IgD-negative memory B cell (primary cell): ENCODE data around the gene GLOD5. TPM values are rescaled to one million over a fixed set of nuclear protein-coding genes. Genes with fewer than 3 reads are reported as not detected.

Source experiments
- H3K27ac Mint-ChIP-seq, 3 donors: one replicate each; pipeline ENCODE4 v1.8.0; 2020 to 2022; ENCODE audit warnings: mild to moderate bottlenecking in 3 of 3, mixed read lengths in 3 of 3, moderate library complexity in 1 of 3
- H3K27me3 Mint-ChIP-seq: one replicate; pipeline ENCODE4 v1.8.0; 2021; ENCODE audit warnings: mixed read lengths
- H3K36me3 Mint-ChIP-seq: one replicate; pipeline ENCODE4 v1.8.0; 2020; ENCODE audit warnings: mild to moderate bottlenecking, mixed read lengths
- H3K4me1 Mint-ChIP-seq, 3 donors: one replicate each; pipeline ENCODE4 v1.8.0; 2020 to 2022; ENCODE audit warnings: mixed read lengths in 3 of 3, mild to moderate bottlenecking in 1 of 3
- H3K4me3 Mint-ChIP-seq, 4 donors: one replicate each; pipeline ENCODE4 v1.8.0; 2020 to 2022; ENCODE audit warnings: mild to moderate bottlenecking in 4 of 4, mixed read lengths in 4 of 4, moderate library complexity in 3 of 4
- H3K9me3 Mint-ChIP-seq, 3 donors: one replicate each; pipeline ENCODE4 v1.8.0; 2020 to 2021; ENCODE audit warnings: mixed read lengths in 3 of 3, mild to moderate bottlenecking in 1 of 3
- polyA plus RNA-seq: library from polyadenylated mRNA; unstranded; fragments of 300-500 nt; fragmentation: Illumina TruSeq; gene quantifications from one replicate; pipeline ENCODE4 v1.2.3, GENCODE V29; 2021

GLOD5 gene
- polyA plus RNA-seq, 1 donor from 2014 or later = not detected

DNA sequence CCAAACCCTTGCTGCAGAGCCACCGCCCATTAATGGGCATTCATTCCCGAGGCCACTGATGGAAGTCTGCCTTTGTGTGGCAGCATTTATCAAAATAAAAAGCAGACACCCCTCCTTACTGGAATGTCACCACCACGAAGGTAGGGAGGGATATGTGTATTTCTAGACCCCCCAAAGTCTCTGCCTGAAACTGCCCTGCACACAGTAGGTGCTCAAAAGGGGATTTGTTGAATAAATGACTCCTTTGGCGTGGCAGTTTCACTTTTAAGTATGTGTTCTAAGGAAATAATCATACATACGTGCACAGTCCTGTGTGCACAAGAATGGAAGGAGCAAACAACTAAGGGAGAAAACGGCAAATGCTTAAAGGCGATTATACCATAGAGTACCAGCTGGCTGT is 23.6 kb upstream of the GLOD5 start:
- Mint-ChIP-seq H3K9me3 (peaks cover 0 to 2% (median 0%) of the 10 kb centered on the region in 3 donors), H3K27me3 (no peaks in the 10 kb centered on the region), H3K36me3 (no peaks in the 10 kb centered on the region), H3K4me1 (peaks cover 9 to 12% (median 10%) of the 10 kb centered on the region in 3 donors), H3K27ac (peak overlapping the region in 2 of 3 donors; percentile 89 to 96), H3K4me3 (peak overlapping the region; percentile 69 to 95 (median 92))

GRCh38 chrX:48741834-48742233 is 19.7 kb upstream of the GLOD5 start:
- H3K27ac Mint-ChIP-seq = no peak overlapping the region
- no peaks in the 10 kb centered on the region for H3K36me3 Mint-ChIP-seq
- H3K27me3 Mint-ChIP-seq = peaks cover 2% of the 10 kb centered on the region
- peaks cover 4 to 5% (median 4%) of the 10 kb centered on the region in 3 donors for H3K4me1 Mint-ChIP-seq
- H3K9me3 Mint-ChIP-seq = peaks cover 0 to 2% (median 0%) of the 10 kb centered on the region in 3 donors
- H3K4me3 Mint-ChIP-seq = no peak overlapping the region

GRCh38 chrX:48745222-48745621 is 16.3 kb upstream of the GLOD5 start:
- Mint-ChIP-seq H3K4me3 (no peak overlapping the region), H3K36me3 (no peaks in the 10 kb centered on the region), H3K9me3 (peaks cover 0 to 2% (median 0%) of the 10 kb centered on the region in 3 donors), H3K27me3 (peaks cover 5% of the 10 kb centered on the region), H3K4me1 (no peaks in the 10 kb centered on the region), H3K27ac (no peak overlapping the region)

- H3K9me3 Mint-ChIP-seq = no peaks in the 10 kb centered on the region
- no peak overlapping the region for H3K4me3 Mint-ChIP-seq
- no peak overlapping the region for H3K27ac Mint-ChIP-seq
These were observed 14.0 kb upstream of the GLOD5 start for GRCh38 chrX:48747415-48748016.

GRCh38 chrX:48749182-48749581 is 12.4 kb upstream of the GLOD5 start:
- Mint-ChIP-seq H3K4me1 (no peaks in the 10 kb centered on the region), H3K27ac (no peak overlapping the region), H3K4me3 (no peak overlapping the region), H3K36me3 (no peaks in the 10 kb centered on the region), H3K27me3 (peaks cover 5% of the 10 kb centered on the region), H3K9me3 (no peaks in the 10 kb centered on the region)

More at GRCh38 chrX:48747415-48748016, 14.0 kb upstream of the GLOD5 start:
- Mint-ChIP-seq H3K27me3 (peaks cover 5% of the 10 kb centered on the region), H3K4me1 (no peaks in the 10 kb centered on the region), H3K36me3 (no peaks in the 10 kb centered on the region)

DNA sequence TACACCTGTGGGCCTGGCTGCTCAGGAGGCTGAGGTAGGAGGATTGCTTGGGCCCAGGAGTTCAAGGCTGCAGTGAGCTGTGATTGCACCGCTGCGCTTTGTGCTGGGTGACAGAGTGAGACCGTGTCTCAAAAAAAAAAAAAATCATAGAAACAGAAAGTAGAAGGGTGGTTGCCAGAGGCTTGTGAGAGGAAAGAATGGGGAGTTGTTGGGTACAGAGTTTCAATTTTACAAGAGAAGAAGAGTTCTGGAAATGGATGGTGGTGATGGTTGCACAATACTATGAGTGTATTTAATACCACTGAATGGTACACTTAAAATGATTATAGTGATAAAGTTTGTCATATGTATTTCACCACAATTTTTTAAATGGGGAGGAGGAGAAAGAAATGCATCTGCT is 10.2 kb upstream of the GLOD5 start:
- Mint-ChIP-seq H3K27me3 (peaks cover 3% of the 10 kb centered on the region), H3K9me3 (no peaks in the 10 kb centered on the region), H3K4me3 (peak overlapping the region in 1 of 4 donors; percentile 21), H3K36me3 (peaks cover 2% of the 10 kb centered on the region), H3K27ac (no peak overlapping the region), H3K4me1 (no peaks in the 10 kb centered on the region)

DNA sequence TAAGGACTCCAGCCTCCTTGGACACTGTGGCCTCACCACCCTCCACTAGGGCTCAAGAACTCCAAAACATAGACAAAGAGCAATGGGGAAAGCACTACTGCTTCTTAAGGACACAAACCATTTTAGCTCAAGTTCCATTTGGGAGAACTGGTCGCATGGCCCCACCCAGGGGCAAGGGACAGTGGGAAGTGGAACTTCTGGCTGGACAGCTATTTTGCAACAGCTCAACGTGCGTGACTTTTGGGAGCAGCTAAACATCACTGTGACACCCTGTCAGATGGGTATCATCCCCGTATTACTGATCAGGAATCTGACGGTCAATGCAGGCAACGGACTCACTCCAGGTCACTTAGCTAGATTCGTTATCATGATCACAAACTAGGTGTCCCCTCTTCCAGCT is 9.0 kb upstream of the GLOD5 start:
- no peak overlapping the region for H3K4me3 Mint-ChIP-seq
- peaks cover 2% of the 10 kb centered on the region for H3K36me3 Mint-ChIP-seq
- peak overlapping the region in 1 of 3 donors; percentile 28 for H3K27ac Mint-ChIP-seq
- H3K27me3 Mint-ChIP-seq = peaks cover 3% of the 10 kb centered on the region
- no peaks in the 10 kb centered on the region for H3K4me1 Mint-ChIP-seq
- H3K9me3 Mint-ChIP-seq = no peaks in the 10 kb centered on the region

DNA sequence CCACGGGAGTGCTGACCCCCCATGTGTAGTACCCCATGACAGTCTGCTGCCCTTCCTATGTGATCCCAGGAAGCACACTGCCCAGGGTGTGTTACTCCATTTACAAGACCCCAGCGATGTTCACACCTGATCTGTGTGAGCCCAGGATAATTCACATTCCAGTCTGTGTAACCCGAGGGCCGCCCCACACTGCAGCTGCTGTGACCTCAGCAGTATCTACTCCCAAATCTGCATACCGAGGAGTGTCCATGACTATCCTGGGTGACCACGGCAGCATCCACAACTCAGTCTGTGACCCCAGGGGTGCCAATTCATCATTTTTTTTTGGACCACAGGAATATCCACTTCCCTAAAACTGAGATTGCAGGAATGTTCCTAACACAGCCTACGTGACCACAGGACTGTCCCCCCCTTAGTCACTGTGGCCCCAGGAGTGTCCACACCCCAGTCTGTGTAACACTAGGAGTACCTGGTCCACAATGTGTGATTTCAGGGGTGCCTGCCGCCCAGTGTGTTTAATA is 7.8 kb upstream of the GLOD5 start:
- Mint-ChIP-seq H3K27ac (no peak overlapping the region), H3K4me1 (no peaks in the 10 kb centered on the region), H3K9me3 (no peaks in the 10 kb centered on the region), H3K4me3 (no peak overlapping the region), H3K27me3 (peaks cover 3% of the 10 kb centered on the region), H3K36me3 (peaks cover 2% of the 10 kb centered on the region)

- H3K36me3 Mint-ChIP-seq = peaks cover 2% of the 10 kb centered on the region
- H3K27me3 Mint-ChIP-seq = peaks cover 5% of the 10 kb centered on the region
- no peaks in the 10 kb centered on the region for H3K4me1 Mint-ChIP-seq
- H3K9me3 Mint-ChIP-seq = no peaks in the 10 kb centered on the region
- no peak overlapping the region for H3K27ac Mint-ChIP-seq
- no peak overlapping the region for H3K4me3 Mint-ChIP-seq
These were observed 7.3 kb upstream of the GLOD5 start for GRCh38 chrX:48754238-48754637.

GRCh38 chrX:48769230-48769629 is 7.7 kb downstream of the GLOD5 start:
- Mint-ChIP-seq H3K4me1 (no peaks in the 10 kb centered on the region), H3K27me3 (peaks cover 7% of the 10 kb centered on the region), H3K36me3 (no peaks in the 10 kb centered on the region), H3K4me3 (no peak overlapping the region), H3K9me3 (peaks cover 0 to 2% (median 0%) of the 10 kb centered on the region in 3 donors), H3K27ac (no peak overlapping the region)

DNA sequence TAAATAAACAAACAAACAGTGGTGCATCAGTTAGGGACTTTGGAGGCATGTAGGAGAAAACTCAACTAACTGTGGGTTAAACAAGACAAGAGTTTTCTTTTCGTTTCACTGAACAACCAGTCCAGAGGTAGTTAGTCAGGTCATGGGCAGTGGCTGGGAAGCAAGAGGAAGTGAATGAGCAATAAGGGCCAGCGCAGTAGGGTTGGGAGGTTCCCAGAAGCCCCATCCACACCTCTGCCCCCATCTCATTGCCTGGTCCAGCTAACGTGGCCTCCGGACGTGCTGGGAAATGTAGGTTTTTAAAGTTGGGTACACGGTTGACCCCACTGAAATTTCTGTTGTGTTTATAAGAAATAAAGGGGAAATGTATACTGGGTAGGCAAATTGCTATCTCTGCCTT is 8.7 kb downstream of the GLOD5 start:
- no peak overlapping the region for H3K27ac Mint-ChIP-seq
- no peaks in the 10 kb centered on the region for H3K4me1 Mint-ChIP-seq
- peaks cover 7% of the 10 kb centered on the region for H3K27me3 Mint-ChIP-seq
- H3K36me3 Mint-ChIP-seq = no peaks in the 10 kb centered on the region
- H3K9me3 Mint-ChIP-seq = peaks cover 0 to 2% (median 0%) of the 10 kb centered on the region in 3 donors
- no peak overlapping the region for H3K4me3 Mint-ChIP-seq

DNA sequence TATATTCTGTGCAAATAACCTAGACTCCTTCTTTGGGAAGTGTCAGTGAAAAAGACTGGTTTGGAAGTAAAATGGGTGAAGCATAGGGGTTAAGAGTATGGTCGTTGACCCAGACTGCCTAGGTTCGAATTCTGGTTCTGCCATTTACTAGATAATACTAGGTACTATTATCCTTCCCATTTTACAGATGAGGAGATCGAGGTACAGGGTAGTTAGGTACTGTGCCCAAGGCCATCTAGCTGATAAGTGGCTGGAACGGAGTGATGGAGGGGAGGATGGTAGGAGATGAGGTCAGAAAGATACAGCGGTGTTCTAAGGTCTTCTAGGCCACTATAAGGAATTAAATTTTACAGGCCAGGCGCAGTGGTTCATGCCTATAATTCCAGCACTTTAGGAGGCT is 11.1 kb downstream of the GLOD5 start:
- Mint-ChIP-seq H3K27me3 (peaks cover 4% of the 10 kb centered on the region), H3K9me3 (peaks cover 0 to 2% (median 0%) of the 10 kb centered on the region in 3 donors), H3K36me3 (no peaks in the 10 kb centered on the region), H3K27ac (no peak overlapping the region), H3K4me3 (no peak overlapping the region), H3K4me1 (no peaks in the 10 kb centered on the region)

DNA sequence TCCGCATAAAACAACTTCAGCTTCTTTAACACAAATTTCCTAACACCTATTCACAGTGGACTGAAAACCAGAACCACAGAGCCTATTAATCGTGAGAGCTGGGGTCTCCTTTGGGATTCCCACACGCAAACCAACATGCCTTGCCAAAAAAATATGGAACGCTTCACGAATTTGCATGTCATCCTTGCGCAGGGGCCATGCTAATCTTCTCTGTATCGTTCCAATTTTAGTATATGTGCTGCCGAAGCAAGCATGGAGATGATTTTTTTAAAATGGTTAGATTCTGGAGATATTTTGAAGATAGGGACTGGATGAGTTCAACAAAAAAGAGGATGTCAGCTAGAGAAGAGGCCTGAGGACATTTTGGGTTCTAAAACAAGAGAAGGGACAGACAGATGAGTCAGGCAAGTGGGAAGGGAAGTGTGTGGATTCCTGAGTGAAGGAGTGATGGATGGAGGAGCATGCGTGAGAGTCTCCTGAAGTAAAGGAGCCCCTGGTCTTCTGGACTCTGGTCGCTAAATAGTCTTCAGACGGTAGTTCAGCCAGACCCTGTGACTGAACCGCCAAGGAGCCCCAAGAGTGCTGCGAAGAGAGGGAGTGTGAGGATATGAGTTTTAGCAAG is 15.4 kb downstream of the GLOD5 start:
- Mint-ChIP-seq H3K36me3 (no peaks in the 10 kb centered on the region), H3K4me3 (no peak overlapping the region), H3K27me3 (no peaks in the 10 kb centered on the region), H3K4me1 (no peaks in the 10 kb centered on the region), H3K27ac (no peak overlapping the region), H3K9me3 (peaks cover 0 to 2% (median 0%) of the 10 kb centered on the region in 3 donors)

- Mint-ChIP-seq H3K27ac (no peak overlapping the region), H3K27me3 (no peaks in the 10 kb centered on the region), H3K4me1 (no peaks in the 10 kb centered on the region), H3K9me3 (no peaks in the 10 kb centered on the region), H3K4me3 (no peak overlapping the region), H3K36me3 (no peaks in the 10 kb centered on the region)
These were observed 17.9 kb downstream of the GLOD5 start for GRCh38 chrX:48779399-48779798.

GRCh38 chrX:48781705-48782104 is 20.2 kb downstream of the GLOD5 start:
- Mint-ChIP-seq H3K36me3 (no peaks in the 10 kb centered on the region), H3K27ac (no peak overlapping the region), H3K27me3 (peaks cover 3% of the 10 kb centered on the region), H3K9me3 (no peaks in the 10 kb centered on the region), H3K4me3 (no peak overlapping the region), H3K4me1 (no peaks in the 10 kb centered on the region)

- Mint-ChIP-seq H3K9me3 (no peaks in the 10 kb centered on the region), H3K27ac (no peak overlapping the region), H3K36me3 (no peaks in the 10 kb centered on the region), H3K27me3 (peaks cover 7% of the 10 kb centered on the region), H3K4me3 (no peak overlapping the region), H3K4me1 (no peaks in the 10 kb centered on the region)
These were observed 20.7 kb downstream of the GLOD5 start for GRCh38 chrX:48782216-48782615.
